ENCODE data around the gene KCNK15. TPM values are rescaled to one million over a fixed set of nuclear protein-coding genes. Genes with fewer than 3 reads are reported as not detected.

The KCNK15 gene
- total RNA-seq, 4 donors from 2014 or later: 0.13 to 2.5 (median 0.23) TPM; not detected in 1

- no peak for DNase-seq
- 86 to 89% methylated on average over 7 of the region's 7 CpGs for WGBS, 2 donors
- no peaks in the 10 kb centered on the region for H3K4me1 ChIP-seq
- H3K9me3 ChIP-seq: no peaks in the 10 kb centered on the region
- TF ChIP-seq POLR2A (IDR thresholded peaks at IDR 0.05): no peak
- no peak for TF ChIP-seq CTCF (IDR thresholded peaks at IDR 0.05)
- H3K4me3 ChIP-seq: no peak overlapping the region
- intact Hi-C loops (cut with DNase I): no loop called here
- peaks cover 0 to 45% (median 0%) of the 10 kb centered on the region in 4 donors for H3K27me3 ChIP-seq
- H3K36me3 ChIP-seq: no peaks in the 10 kb centered on the region
- H3K27ac ChIP-seq: no peak overlapping the region
Observed at GRCh38 chr20:44787299-44787698, 41.6 kb downstream of the KCNK15 start.

DNA sequence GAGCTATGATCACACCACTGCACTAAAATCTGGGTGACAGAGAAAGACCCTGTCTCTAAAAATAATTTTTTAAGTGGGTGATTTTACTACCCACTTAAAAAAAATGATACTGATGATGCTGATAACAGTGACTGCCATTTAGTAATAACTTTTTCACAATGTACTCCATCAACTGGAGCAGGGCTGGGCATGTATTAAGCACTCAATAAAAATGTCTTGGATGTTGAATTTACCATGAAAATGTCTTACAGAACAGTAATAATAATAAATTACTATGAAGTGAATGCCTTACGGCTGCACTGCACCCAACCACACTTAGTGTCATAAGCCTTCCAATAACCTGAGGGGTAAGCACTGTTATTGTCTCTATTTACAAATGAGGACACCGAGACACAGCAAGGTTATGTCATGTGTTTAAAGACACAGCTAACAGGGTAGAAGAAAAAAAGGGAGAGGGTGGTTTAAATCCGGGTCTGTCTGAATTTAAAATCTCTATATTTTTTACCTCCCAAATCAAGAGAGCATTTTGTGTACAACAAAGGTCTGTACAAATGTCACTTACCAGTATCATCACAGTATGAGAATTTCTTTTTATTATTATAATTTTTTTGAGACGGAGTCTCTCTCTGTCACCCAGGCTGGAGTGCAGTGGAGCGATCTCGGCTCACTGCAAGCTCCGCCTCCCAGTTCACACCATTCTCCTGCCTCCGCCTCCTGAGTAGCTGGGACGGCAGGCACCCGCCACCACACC is 43.2 kb downstream of the KCNK15 start:
- H3K9me3 ChIP-seq: no peaks in the 10 kb centered on the region
- H3K36me3 ChIP-seq: no peaks in the 10 kb centered on the region
- H3K27me3 ChIP-seq: peaks cover 0 to 42% (median 0%) of the 10 kb centered on the region in 4 donors
- 71 to 81% methylated on average over 10 of the region's 10 CpGs for WGBS, 2 donors
- no peak overlapping the region for H3K4me3 ChIP-seq
- no peak overlapping the region for H3K27ac ChIP-seq
- intact Hi-C loops (cut with DNase I): no loop called here
- TF ChIP-seq CTCF (IDR thresholded peaks at IDR 0.05) (no peak), POLR2A (IDR thresholded peaks at IDR 0.05) (no peak)
- no peaks in the 10 kb centered on the region for H3K4me1 ChIP-seq
- no peak for DNase-seq

GRCh38 chr20:44790638-44791393 is 45.2 kb downstream of the KCNK15 start:
- H3K4me1 ChIP-seq: no peaks in the 10 kb centered on the region
- H3K27ac ChIP-seq: no peak overlapping the region
- intact Hi-C loops (cut with DNase I): no loop called here
- no peaks in the 10 kb centered on the region for H3K9me3 ChIP-seq
- DNase-seq: no peak
- WGBS, 2 donors: 76 to 81% methylated on average over 10 to 11 of the region's 11 CpGs
- TF ChIP-seq POLR2A (IDR thresholded peaks at IDR 0.05): no peak
- no peak for TF ChIP-seq CTCF (IDR thresholded peaks at IDR 0.05)
- H3K4me3 ChIP-seq: no peak overlapping the region
- no peaks in the 10 kb centered on the region for H3K36me3 ChIP-seq
- H3K27me3 ChIP-seq: peaks cover 0 to 52% (median 0%) of the 10 kb centered on the region in 4 donors

DNA sequence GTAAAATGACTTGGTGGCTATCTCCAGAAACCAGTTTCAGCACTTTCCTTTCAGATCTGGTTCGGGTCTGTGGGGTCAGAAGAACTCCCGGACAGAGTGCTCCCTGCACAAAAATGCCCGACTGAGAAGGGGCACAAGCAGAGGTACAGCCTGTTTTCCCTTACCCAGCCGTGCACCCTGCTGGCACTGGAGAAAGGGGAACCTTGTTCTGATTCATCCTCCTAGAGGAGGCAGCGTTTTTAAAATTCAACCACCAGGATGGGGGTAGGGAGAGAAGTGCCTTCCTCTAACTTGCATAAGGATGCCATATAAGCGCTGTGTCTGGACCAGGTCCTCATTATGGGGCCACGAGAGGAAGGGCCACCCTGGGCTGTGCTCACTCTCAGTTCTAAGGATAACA is 47.1 kb downstream of the KCNK15 start:
- H3K27me3 ChIP-seq: peaks cover 0 to 49% (median 0%) of the 10 kb centered on the region in 4 donors
- H3K9me3 ChIP-seq: no peaks in the 10 kb centered on the region
- H3K4me1 ChIP-seq: no peaks in the 10 kb centered on the region
- H3K4me3 ChIP-seq: no peak overlapping the region
- intact Hi-C loops (cut with DNase I): no loop called here
- WGBS, 2 donors: 59 to 69% methylated on average over 7 of the region's 7 CpGs
- TF ChIP-seq CTCF (IDR thresholded peaks at IDR 0.05) (no peak), POLR2A (IDR thresholded peaks at IDR 0.05) (no peak)
- H3K36me3 ChIP-seq: no peaks in the 10 kb centered on the region
- no peak for DNase-seq
- H3K27ac ChIP-seq: no peak overlapping the region

GRCh38 chr20:44795836-44796235 is 50.2 kb downstream of the KCNK15 start:
- 38 to 40% methylated on average over 4 of the region's 4 CpGs for WGBS, 2 donors
- intact Hi-C loops (cut with DNase I): no loop called here

More at GRCh38 chr20:44795836-44796235, 50.2 kb downstream of the KCNK15 start:
- Histone ChIP-seq H3K4me1 (no peaks in the 10 kb centered on the region), H3K4me3 (no peak overlapping the region), H3K27me3 (peaks cover 0 to 31% (median 0%) of the 10 kb centered on the region in 4 donors), H3K27ac (no peak overlapping the region), H3K9me3 (no peaks in the 10 kb centered on the region), H3K36me3 (no peaks in the 10 kb centered on the region)
- DNase-seq: no peak
- TF ChIP-seq CTCF (IDR thresholded peaks at IDR 0.05): no peak
- no peak for TF ChIP-seq POLR2A (IDR thresholded peaks at IDR 0.05)
